ENCODE results near the gene PCK1.

PCK1 gene

DNA sequence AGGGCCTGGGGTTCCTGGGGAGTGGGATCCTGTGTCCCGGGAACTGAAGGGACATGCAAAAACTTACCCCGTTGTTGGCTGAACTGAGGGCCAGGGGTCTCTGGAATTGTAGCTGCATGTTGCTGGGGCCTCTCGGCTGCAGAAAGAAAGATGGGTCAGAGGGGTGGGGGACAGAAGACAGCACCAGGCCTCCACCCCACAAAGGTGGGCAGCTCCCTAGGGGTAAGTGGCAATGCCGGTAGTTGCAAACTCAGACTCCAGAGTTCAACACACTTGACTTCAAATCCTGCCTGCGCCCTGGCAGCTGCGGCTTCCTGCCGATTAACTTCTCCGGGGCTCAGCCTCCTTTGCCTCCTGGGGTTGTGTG is 54.5 kb downstream of the PCK1 start:
- TF ChIP-seq, protein P1, sequence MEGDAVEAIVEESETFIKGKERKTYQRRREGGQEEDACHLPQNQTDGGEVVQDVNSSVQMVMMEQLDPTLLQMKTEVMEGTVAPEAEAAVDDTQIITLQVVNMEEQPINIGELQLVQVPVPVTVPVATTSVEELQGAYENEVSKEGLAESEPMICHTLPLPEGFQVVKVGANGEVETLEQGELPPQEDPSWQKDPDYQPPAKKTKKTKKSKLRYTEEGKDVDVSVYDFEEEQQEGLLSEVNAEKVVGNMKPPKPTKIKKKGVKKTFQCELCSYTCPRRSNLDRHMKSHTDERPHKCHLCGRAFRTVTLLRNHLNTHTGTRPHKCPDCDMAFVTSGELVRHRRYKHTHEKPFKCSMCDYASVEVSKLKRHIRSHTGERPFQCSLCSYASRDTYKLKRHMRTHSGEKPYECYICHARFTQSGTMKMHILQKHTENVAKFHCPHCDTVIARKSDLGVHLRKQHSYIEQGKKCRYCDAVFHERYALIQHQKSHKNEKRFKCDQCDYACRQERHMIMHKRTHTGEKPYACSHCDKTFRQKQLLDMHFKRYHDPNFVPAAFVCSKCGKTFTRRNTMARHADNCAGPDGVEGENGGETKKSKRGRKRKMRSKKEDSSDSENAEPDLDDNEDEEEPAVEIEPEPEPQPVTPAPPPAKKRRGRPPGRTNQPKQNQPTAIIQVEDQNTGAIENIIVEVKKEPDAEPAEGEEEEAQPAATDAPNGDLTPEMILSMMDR (IDR thresholded peaks at IDR 0.05): no peak
- Mint-ChIP-seq H3K4me3 (no peak overlapping the region), H3K36me3 (ENCODE audit: low read depth) (no peaks in the 10 kb centered on the region), H3K27ac (no peak overlapping the region), H3K27me3 (ENCODE audit: low read depth, poor library complexity) (peaks cover 51% of the 10 kb centered on the region), H3K9me3 (no peaks in the 10 kb centered on the region), H3K4me1 (peaks cover 16% of the 10 kb centered on the region)
- no peak for DNase-seq

DNA sequence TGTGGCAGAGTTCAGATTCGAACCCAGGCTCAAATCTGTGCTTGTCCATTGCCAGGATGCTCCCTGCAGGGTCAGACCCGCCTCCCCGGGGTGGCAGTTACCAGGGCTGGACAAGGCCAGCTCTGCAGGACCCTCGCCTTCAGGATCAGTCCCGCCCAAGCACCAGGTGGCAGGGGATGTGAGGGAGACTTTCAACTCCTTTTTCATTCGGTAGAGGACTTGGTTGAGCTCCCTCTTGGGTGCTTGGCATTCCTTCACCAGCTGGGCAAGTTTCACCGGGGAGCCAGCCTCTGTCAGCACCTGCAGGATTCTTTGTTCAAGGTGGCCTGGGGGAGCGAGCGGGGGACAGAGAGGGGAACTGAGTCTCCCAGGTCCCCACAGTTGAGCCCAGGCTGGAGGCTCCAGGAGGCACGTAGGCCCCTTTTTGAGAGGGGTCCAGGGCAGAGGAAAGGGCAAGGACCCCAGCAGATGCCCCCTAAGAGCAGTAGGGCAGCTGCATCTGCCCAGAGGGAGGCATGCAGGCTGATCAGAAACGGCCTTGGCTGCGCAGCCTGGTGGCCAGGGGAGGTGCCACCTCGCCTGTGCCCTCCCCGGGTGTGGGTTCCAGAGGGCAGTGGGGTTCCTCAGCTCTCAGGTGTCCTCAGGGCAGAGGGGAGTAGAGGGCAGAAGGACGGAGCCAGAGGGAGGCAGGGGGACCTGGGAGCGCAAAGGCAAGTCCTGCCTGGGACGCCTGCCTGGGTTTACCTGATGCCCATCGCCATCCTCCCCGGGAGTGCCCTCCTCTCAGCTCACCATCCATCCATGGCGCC is 55.4 kb downstream of the PCK1 start:
- peaks cover 8% of the 10 kb centered on the region for H3K4me1 Mint-ChIP-seq
- no peak for DNase-seq
- no peak overlapping the region for H3K4me3 Mint-ChIP-seq

DNA sequence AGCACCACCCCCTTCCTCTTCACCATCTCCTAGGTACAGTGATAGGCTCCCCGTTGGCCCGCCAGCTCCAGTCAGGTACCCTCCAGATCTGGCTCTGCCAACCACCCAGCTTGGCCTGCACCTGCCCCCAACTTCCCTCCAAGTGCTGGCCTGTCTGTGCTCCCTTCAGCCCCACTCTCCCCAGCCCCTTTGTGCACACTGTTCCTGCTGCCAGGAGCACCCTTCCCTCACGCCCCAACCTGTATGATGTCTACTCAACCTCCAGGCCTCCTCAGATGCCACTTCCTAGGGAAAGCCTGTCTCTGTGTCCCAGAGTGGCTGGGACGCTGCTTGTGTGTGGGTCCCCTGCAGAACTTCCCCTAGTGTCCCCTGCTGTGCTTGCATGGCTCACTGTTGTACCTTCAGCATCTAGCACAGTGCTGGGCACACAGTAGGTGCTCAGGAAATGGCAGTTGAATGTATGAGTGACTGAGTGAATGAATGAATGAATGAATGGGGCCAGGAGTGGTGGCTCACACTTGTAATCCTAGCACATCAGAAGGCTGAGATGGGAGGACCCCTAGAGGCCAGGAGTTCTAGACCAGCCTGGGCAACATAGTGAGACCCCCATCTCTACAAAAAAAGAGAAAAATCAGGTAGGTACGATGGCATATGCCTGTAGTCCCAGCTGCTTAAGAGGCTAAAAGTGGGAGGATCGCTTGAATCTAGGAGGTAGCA is 56.3 kb downstream of the PCK1 start:
- DNase-seq: no peak
- Mint-ChIP-seq H3K9me3 (no peaks in the 10 kb centered on the region), H3K4me1 (peaks cover 8% of the 10 kb centered on the region), H3K36me3 (ENCODE audit: low read depth) (no peaks in the 10 kb centered on the region), H3K27me3 (ENCODE audit: low read depth, poor library complexity) (peaks cover 49% of the 10 kb centered on the region), H3K4me3 (no peak overlapping the region), H3K27ac (no peak overlapping the region)
- TF ChIP-seq, protein P1 (IDR thresholded peaks at IDR 0.05): no peak

More for the DNA sequence above, 55.4 kb downstream of the PCK1 start:
- TF ChIP-seq, protein P1 (IDR thresholded peaks at IDR 0.05): no peak
- Mint-ChIP-seq H3K9me3 (no peaks in the 10 kb centered on the region), H3K27me3 (ENCODE audit: low read depth, poor library complexity) (peaks cover 49% of the 10 kb centered on the region), H3K36me3 (ENCODE audit: low read depth) (no peaks in the 10 kb centered on the region), H3K27ac (no peak overlapping the region)
